ENCODE data around the gene ATP9B. TPM values are rescaled to one million over a fixed set of nuclear protein-coding genes. Genes with fewer than 3 reads are reported as not detected.
"Not testable (repeated sequence)": the region's sequence is repeated elsewhere in the genome, so short reads cannot be mapped to it uniquely, and the experiment has no call there.

ATP9B gene
- total RNA-seq, 1 donor from 2014 or later = 45.3 TPM

GRCh38 chr18:79375441-79376154 is 306.4 kb downstream of the ATP9B start:
- H3K9me3 Mint-ChIP-seq (ENCODE audit: low read depth) = no peaks in the 10 kb centered on the region
- H3K4me1 Mint-ChIP-seq (ENCODE audit: low read depth) = peaks cover 5% of the 10 kb centered on the region
- no peak for DNase-seq (ENCODE audit: low spot score, unreplicated experiment)
- H3K4me3 Mint-ChIP-seq (ENCODE audit: low read depth) = no peak overlapping the region
- H3K36me3 Mint-ChIP-seq (ENCODE audit: insufficient read depth) = peaks cover 11% of the 10 kb centered on the region
- H3K27ac Mint-ChIP-seq = no peak overlapping the region
- H3K27me3 Mint-ChIP-seq = peaks cover 4% of the 10 kb centered on the region
- TF ChIP-seq, protein P1, sequence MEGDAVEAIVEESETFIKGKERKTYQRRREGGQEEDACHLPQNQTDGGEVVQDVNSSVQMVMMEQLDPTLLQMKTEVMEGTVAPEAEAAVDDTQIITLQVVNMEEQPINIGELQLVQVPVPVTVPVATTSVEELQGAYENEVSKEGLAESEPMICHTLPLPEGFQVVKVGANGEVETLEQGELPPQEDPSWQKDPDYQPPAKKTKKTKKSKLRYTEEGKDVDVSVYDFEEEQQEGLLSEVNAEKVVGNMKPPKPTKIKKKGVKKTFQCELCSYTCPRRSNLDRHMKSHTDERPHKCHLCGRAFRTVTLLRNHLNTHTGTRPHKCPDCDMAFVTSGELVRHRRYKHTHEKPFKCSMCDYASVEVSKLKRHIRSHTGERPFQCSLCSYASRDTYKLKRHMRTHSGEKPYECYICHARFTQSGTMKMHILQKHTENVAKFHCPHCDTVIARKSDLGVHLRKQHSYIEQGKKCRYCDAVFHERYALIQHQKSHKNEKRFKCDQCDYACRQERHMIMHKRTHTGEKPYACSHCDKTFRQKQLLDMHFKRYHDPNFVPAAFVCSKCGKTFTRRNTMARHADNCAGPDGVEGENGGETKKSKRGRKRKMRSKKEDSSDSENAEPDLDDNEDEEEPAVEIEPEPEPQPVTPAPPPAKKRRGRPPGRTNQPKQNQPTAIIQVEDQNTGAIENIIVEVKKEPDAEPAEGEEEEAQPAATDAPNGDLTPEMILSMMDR (IDR thresholded peaks at IDR 0.05; ENCODE audit: unreplicated experiment) = no peak

DNA sequence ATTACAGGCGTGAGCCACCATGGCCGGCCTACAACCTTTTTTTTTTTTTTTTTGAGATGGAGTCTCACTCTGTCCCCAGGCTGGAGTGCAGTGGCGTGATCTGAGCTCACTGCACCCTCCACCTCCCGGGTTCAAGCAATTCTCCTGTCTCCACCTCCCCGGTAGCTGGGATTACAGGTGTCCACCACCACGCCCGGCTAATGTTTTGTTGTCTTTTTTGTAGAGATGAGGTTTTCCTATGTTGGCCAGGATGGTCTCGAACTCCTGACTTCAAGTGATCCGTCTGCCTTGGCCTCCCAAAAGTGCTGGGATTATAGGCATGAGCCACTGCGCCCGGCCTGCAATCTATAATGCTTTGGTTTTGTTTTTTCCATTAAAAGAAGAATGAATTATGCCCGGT is 307.5 kb downstream of the ATP9B start:
- H3K36me3 Mint-ChIP-seq (ENCODE audit: insufficient read depth); H3K4me3 Mint-ChIP-seq (ENCODE audit: low read depth); H3K27me3 Mint-ChIP-seq; H3K27ac Mint-ChIP-seq; H3K9me3 Mint-ChIP-seq (ENCODE audit: low read depth); H3K4me1 Mint-ChIP-seq (ENCODE audit: low read depth); DNase-seq (ENCODE audit: low spot score, unreplicated experiment): not testable (repeated sequence)

DNA sequence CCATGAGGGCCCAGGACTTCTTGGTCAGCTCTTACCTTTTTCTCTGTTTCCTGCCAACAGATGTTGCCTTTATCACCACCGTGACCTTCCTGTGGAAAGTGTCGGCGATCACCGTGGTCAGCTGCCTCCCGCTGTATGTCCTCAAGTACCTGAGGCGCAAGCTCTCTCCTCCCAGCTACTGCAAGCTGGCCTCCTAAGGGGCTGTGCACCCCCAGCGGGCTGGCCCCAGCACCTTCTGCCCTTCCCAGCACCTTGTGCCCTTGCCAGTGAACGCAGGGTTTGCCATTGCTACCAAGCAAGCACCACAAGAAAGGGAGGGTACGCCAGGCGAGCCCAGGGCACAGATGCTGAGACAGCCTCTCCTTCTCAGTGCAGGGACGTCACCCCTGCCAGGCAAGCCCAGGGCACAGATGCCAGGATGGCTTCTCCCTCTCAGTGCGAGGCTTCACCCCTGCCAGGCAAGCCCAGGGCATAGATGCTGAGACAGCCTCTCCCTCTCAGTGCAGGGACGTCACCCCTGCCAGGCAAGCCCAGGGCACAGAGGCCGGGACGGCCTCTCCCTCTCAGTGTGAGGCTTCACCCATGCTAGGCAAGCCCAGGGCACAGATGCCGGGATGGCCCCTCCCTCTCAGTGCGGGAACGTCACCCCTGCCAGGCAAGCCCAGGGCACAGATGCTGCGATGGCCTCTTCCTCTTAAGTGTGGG is 308.1 kb downstream of the ATP9B start:
- peaks cover 5% of the 10 kb centered on the region for H3K4me1 Mint-ChIP-seq (ENCODE audit: low read depth)
- TF ChIP-seq, protein P1 (IDR thresholded peaks at IDR 0.05; ENCODE audit: unreplicated experiment) = no peak
- H3K4me3 Mint-ChIP-seq (ENCODE audit: low read depth) = no peak overlapping the region
- peaks cover 7% of the 10 kb centered on the region for H3K36me3 Mint-ChIP-seq (ENCODE audit: insufficient read depth)
- H3K27me3 Mint-ChIP-seq = peaks cover 4% of the 10 kb centered on the region
- H3K9me3 Mint-ChIP-seq (ENCODE audit: low read depth) = no peaks in the 10 kb centered on the region
- no peak overlapping the region for H3K27ac Mint-ChIP-seq
- no peak for DNase-seq (ENCODE audit: low spot score, unreplicated experiment)

DNA sequence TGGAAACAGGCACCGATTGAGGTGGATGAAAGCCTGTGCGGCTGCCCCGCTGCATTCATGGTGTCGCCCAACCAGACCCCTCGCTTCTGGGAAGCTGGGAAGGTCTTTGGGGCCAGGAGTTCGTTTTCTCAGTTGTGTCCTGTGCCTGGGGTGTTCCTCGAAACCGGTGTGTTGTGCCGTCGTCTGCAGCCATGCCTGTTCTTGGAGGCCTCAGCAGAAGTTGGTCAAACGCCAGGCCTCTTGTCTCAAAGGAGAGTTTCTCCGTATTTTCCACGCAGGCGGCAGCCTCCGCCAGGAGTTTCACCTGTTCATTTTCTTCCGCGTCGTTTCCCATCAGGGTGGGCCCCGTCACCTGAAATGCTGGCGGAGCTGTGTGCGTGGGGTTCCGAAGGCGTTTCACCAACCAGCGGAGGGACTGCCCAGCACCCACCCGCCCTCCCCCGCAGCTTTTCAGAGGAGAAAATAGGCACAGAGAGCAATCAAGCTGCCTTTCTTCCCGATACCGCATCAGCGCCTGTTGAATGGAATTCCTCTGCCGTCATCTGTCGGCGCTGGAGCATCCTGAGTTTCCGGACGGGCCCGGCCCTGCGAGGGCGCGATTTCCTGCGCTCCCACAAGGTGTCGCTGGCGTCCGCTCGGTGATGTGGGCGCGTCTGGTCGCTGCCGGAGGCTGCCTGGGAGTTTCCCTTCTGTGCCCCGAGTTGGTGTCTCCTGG is 309.5 kb downstream of the ATP9B start:
- TF ChIP-seq, protein P1 (IDR thresholded peaks at IDR 0.05; ENCODE audit: unreplicated experiment) = peak; percentile 94
- no peaks in the 10 kb centered on the region for H3K9me3 Mint-ChIP-seq (ENCODE audit: low read depth)
- H3K27ac Mint-ChIP-seq = peak overlapping the region; percentile 23
- DNase-seq (ENCODE audit: low spot score, unreplicated experiment) = peak; percentile 81
- H3K4me3 Mint-ChIP-seq (ENCODE audit: low read depth) = no peak overlapping the region
- peaks cover 7% of the 10 kb centered on the region for H3K36me3 Mint-ChIP-seq (ENCODE audit: insufficient read depth)
- peaks cover 4% of the 10 kb centered on the region for H3K27me3 Mint-ChIP-seq
- H3K4me1 Mint-ChIP-seq (ENCODE audit: low read depth) = no peaks in the 10 kb centered on the region

- Mint-ChIP-seq H3K4me1 (ENCODE audit: low read depth) (no peaks in the 10 kb centered on the region), H3K4me3 (ENCODE audit: low read depth) (no peak overlapping the region)
These were observed 310.2 kb downstream of the ATP9B start for GRCh38 chr18:79379251-79379905.

More at GRCh38 chr18:79379251-79379905, 310.2 kb downstream of the ATP9B start:
- H3K27me3 Mint-ChIP-seq = peaks cover 8% of the 10 kb centered on the region
- peaks cover 5% of the 10 kb centered on the region for H3K36me3 Mint-ChIP-seq (ENCODE audit: insufficient read depth)
- H3K9me3 Mint-ChIP-seq (ENCODE audit: low read depth) = no peaks in the 10 kb centered on the region
- TF ChIP-seq, protein P1 (IDR thresholded peaks at IDR 0.05; ENCODE audit: unreplicated experiment) = no peak
- DNase-seq (ENCODE audit: low spot score, unreplicated experiment) = no peak
- no peak overlapping the region for H3K27ac Mint-ChIP-seq

All from progenitor cell of endocrine pancreas (in vitro differentiated cells).